ELR (cell line): ENCODE measurements around the gene DCAF6.

Experiments
- DNase-seq: peaks from one replicate; pipeline ENCODE4 v3.0.0-alpha.2; 2015; ENCODE audit warnings: low read depth

Gene DCAF6

DNA sequence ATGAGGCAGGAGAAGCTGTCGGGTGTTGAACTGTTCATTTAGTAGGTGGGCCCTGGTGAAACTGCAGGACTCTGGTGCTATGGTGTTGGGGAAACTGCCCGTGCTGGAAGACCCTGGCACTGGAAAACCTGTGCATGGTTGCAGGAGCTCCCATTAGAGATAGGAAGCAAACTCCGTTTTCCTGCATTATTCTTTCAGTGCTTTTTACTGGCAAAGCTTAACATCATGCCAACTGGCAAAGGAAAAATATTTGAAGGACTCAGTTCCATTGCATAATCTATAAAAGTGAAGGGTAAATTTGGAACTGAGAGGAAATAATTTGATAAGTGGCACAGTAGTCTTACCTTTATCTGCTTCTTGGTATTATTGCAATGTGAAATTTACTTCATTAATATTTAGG, 32.1 kb downstream of the DCAF6 start:
- no peak for DNase-seq

DNA sequence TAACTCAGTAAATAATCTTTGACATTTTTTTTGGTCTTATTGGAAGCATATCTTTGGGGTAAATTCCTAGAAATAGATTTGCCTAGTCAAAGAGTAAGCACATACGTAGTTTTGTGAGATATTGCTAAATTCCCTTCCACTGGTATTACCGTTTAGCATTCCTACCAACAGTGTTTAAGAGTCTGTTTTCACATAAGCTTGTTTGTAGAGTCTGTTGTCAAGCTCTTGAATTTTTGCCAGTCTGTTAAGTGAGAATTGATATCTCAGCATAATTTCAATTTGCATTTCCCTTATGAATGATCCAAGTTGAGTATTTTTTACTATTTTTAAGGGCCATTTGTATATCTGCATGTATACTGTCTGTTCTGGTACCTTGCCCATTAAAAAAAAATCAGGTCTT, 37.3 kb downstream of the DCAF6 start:
- no peak for DNase-seq

DNA sequence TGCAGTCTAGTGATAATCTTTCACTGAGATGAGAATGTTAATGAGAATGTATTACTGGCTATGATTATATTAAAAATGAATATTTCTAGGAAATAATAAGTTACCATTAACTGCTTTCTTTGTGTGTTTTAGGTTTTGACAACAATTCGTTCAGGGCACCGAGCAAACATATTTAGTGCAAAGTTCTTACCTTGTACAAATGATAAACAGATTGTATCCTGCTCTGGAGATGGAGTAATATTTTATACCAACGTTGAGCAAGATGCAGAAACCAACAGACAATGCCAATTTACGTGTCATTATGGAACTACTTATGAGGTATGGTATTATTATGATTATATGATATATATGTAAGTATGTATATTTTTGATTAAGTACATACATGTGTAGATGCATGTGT, 38.2 kb downstream of the DCAF6 start:
- DNase-seq = no peak

DNA sequence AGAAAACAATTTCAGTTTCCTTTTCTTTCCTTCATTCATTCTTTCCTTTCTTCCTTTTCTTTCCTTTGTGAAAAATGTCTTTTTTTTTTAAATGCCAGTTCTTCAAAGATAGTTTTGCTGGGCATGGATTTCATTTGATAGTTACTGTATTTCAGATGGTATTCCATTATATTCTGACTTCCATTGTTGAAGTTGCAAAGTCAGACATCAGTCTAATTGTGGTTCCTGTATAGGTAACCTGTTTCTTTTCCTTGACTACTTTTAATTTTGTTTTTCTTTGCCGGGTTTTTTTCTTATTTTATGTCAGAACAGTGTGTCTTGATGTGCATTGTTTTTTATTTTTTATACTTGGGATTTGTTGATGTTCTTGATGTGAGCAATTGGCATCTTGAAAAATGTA, 40.8 kb downstream of the DCAF6 start:
- no peak for DNase-seq

DNA sequence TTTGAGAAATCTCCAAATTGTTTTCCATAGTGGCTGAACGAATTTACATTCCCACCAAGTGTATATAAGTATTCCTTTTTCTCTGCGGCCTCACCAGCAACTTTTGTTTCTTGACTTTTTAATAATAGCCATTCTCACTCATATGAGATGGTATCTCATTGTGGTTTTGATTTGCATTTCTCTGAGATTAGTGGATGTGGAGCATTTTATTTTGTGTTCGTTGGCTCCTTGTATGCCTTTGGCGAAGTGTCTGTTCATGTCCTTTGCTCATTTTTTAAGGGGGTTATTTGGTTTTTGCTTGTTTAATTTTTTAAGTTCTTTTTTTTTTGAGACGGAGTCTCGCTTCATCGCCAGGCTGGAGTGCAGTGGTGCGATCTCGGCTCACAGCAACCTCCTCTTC, 45.5 kb downstream of the DCAF6 start:
- DNase-seq = peak; percentile 4

- DNase-seq = no peak
These were observed 47.4 kb downstream of the DCAF6 start for GRCh38 chr1:167983797-167984420.

DNA sequence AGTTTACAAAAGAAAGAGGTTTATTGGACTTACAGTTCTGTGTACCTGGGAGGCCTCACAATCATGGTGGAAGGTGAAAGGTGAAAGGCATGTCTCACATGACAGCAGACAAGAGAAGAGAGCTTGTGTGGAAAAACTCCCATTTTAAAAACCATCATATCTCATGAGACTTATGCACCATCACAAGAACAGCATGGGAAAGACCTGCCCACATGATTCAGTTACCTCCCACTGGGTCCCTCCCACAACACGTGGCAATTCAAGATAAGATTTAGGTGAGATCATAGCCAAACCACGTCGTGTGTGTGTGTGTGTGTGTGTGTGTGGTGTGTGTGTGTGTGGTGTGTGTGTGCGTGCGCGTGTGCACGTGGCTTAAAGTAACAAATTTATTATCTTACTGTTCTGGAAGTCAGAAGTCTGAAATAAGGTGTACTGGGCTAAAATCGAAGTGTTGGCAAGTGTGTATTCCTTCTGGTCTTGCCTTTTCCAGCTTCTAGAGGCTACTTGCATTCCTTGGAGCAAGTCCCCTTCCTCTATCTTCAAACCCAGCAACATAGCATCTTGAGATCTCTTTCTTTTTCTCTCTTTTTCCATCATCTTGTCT, 48.5 kb downstream of the DCAF6 start:
- no peak for DNase-seq

DNA sequence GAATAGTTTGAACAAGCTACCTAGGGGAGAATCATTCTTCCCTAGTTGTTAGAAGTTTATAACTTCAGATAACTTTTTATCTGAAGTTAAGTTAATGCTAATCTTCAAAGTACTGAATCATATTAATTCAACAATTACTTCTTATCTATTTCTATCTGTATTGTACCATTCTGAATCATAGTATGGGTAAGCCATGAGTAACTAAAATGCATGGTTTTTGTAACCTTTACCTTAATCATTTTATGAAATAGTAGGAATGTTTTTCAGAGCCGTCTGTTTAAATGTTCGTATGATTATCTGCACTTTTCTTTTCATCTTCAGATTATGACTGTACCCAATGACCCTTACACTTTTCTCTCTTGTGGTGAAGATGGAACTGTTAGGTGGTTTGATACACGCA, 50.7 kb downstream of the DCAF6 start:
- peak; percentile 81 for DNase-seq

- no peak for DNase-seq
These were observed 55.1 kb downstream of the DCAF6 start for GRCh38 chr1:167991546-167991945.

DNA sequence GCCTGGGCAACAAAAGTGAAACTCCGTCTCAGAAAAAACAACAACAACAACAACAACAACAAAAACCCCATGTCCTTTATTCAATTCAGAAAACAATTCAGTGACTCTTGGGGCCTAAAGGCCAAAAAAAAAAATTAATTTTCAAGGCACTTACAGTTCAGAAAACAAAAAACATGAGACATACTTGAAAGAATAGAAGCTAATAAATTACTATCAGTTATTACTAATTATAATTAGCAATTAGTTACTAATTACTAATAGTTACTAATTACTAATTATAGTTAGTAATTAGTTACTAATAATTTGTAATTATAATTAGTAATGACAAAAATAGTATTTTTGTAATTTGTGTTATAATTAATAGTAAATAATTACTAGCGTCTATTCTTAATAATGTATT, 57.2 kb downstream of the DCAF6 start:
- no peak for DNase-seq

DNA sequence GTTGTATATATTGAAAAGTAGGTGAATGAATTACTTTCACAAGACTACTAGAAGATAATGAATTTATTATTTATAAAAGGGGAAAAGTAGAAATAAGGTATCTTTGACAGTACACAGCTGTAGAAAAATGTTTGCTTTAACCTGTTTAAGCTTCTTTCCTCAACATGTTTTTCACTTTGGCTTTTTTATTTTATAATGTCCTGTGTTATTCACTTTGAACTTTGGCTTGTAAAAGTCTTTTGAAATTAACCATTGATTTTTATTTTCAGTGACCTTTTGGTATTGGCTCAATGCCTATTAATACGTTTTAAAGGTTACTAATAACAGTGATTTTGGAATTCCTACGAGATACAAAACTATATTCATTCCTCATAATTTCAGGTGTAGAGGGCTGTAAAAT, 58.1 kb downstream of the DCAF6 start:
- no peak for DNase-seq

DNA sequence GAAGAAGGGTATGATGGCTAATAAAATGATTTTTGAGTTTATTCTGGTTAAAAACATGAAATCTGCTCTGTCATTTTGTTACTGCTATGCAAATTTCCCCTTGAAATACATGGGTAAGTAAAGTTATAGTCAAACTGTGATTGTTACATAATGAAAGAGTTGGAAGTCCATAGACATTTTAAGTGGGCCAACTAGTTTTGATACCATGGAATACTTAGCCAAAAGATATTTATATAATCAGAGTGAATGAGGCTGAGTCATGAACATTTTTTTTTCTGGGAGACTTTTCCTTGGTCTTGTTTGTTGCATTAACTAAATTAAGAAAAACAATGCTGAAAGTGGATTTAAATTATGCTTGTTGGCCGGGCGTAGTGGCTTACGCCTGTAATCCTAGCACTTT, 58.6 kb downstream of the DCAF6 start:
- no peak for DNase-seq

DNA sequence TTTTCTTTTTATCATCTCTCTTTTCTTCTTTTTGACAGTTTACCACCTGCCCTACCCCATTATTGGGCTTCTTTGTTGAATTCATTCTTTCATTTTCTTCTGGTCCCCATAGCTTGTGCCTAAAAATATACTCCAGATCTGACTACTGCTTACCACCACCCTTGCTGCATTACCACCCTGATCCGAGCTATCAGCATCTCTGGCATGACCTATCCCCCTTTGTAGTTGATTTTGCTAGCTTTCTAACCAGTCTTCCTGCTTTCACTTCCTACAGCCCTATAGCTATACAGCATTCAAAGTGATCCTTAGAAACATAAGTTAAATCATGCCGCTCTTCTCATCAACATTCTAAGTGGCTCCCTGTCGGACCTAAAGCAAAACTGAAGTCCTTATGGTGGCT, 59.8 kb downstream of the DCAF6 start:
- no peak for DNase-seq

DNA sequence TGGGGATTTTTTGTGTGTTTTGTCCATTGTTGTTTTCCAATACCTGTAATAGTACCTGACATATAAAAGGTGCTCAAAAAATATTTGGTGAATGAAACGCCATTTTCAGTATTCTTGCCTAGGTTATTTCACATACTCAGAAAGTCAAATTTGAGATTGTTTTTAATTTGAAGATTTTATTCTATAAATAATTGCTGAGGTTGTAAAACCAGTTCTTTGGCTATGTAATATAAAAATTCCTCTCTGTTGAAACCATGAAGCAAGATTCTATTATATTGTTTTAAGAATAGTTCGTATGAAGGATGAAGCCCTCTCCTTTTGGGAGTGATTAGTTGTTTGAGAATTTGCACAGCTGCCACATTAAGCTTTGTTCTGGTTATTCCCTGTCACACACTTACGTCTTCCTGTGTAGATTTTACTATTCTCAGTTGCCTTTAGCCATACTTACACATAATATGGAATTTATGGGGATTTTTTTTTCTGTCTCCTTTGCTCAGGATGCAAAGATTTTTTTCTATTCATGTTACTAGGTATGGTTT, 60.6 kb downstream of the DCAF6 start:
- no peak for DNase-seq

DNA sequence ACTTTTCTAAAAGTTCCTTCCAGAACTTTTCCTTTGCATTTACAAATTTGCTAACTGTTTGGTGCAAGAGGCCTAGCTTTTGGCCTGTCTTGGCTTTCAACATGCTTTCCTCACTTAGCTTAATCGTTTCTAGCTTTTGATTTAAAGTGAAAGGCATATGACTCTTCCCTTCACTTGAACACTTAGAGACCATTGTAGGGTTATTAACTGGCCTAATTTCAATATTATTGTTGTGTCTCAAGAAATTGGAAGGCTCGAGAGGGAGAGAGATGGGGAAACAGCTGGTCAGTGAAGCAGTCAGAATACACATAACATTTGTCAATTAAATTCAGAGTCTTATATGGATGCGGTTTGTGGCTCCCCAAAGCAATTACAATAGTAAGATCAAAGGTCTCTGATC, 63.4 kb downstream of the DCAF6 start:
- DNase-seq = no peak

GRCh38 chr1:168000656-168001055, 64.2 kb downstream of the DCAF6 start:
- no peak for DNase-seq

DNA sequence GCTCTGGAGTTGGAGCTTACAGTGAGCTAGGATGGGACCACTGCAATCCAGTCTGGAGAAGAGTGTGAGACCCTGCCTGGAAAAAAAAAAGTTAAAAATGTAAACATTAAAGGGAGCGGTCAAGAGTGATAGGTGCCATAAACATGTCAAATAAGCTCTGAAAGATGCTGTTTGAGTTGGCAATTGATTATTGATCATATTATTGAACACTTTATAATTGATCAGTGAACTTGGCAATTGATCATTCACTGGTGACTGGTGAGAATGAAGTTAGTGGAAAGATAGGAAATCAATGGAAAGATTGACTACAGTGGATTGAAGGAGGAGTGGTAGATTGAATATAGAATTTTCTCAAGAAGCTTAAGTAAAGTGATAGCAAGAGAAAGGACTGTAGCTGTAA, 64.7 kb downstream of the DCAF6 start:
- no peak for DNase-seq

GRCh38 chr1:168004531-168004930, 68.0 kb downstream of the DCAF6 start:
- no peak for DNase-seq

DNA sequence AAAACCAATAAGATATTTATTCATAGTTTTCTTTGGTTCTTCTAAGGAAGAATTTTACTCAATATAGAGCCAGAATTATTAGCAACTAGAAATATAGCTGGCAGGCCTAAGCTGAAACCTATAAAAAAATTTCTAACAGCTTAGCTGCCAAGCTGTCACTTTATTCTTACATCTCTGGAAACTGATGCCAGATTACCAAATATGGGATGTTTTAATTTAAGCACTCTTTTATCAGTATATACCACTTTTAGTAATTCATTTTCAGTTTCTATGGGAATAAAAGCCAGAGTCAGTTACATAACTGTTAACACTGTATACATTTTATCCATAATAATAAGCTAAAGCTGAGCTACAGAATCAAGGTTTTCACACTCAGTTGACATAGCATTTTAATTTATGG, 69.0 kb downstream of the DCAF6 start:
- DNase-seq = no peak

GRCh38 chr1:168007691-168008090, 71.2 kb downstream of the DCAF6 start:
- DNase-seq = no peak

- no peak for DNase-seq
These were observed 72.1 kb downstream of the DCAF6 start for GRCh38 chr1:168008595-168008994.

DNA sequence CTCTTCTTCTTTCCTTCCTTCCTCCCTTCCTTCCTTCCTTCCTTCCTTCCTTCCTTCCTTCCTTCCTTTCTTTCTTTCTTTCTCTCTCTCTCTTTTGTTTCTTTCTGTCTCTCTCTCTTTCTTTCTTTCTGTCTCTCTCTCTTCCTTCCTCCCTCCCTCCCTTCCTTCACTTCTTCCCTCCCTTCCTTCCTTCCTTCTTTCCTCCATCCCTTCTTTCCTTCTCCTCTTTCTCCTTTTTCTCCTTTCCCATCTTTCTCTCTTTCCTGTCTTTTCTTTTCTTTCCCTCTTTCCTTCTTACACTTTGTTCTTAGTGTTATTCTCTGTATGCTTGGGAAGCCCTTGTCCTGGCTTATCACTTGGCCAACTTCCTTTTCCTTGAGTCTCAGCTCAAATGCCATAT, 72.8 kb downstream of the DCAF6 start:
- DNase-seq = no peak

- peak; percentile 5 for DNase-seq
These were observed 82.9 kb downstream of the DCAF6 start for GRCh38 chr1:168019407-168019806.

- no peak for DNase-seq
These were observed 94.7 kb downstream of the DCAF6 start for GRCh38 chr1:168031198-168031597.
